Superior temporal gyrus (tissue), 1 donor: ENCODE data around the gene MRPL55.

Source experiments
- DNase-seq: peaks from one replicate; pipeline ENCODE4 v3.0.0-alpha.2; 2016; ENCODE audit errors: extremely low spot score

The MRPL55 gene

DNA sequence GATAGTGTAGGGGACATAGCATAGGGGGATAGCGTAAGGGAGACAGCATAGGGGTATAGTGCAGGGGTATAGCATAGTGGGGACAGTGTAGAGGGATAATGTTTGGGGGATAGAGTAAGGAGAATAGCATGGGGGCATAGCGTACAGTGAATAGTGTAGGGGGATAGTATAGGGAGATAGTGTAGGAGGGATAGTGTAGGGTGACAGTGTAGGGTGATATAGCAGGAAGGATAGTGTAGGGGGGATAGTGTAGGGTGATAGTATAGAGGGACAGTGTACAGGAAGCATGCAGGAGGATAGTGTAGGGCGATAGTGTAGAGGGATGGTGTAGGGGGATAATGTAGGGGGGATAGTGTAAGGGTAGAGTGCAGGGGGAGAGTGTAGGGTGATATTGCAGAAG, 38.2 kb downstream of the MRPL55 start:
- DNase-seq, result no peak

DNA sequence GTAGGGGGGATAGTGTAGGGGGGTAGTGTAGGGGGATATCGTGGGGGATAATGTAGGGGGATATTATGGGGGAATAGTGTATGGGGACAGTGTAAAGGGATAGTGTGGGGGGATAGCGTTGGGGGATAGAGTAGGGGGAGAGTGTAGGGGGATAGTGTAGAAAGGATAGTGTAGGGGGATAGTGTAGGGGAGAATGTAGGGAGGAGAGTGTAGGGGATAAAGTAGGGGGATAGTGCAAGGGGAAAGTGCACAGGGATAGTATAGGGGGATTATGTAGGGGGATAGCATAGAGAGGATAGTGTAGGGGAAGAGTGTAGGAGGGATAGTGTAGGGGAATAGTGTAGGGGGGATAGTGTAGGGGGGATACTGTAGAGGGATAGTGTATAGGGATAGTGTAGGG, 38.9 kb downstream of the MRPL55 start:
- no peak for DNase-seq

- DNase-seq, result no peak
Measured at GRCh38 chr1:228068359-228068758, 40.7 kb downstream of the MRPL55 start.

- DNase-seq, result no peak
Measured at GRCh38 chr1:228066891-228067654, 42.0 kb downstream of the MRPL55 start.

DNA sequence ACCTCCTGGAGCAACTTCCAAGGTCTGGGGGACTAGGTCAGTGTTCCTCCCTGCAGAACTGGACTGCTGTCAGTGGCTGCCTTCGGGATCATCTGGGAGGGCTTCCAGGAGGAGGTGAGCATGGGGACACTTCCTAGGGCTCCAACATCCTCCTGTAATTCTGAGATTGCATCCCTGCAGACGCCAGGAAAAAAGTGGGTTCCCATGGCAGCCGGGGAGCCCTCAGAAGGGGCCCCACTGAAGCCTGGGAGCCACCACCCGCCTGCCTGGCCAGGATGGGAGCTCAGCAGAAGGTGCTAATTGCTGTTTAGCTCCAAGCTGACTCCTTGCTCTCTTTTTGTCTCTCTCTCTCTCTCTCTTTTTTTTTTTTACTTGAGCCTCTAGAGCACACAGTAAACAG, 42.7 kb downstream of the MRPL55 start:
- DNase-seq, result no peak

DNA sequence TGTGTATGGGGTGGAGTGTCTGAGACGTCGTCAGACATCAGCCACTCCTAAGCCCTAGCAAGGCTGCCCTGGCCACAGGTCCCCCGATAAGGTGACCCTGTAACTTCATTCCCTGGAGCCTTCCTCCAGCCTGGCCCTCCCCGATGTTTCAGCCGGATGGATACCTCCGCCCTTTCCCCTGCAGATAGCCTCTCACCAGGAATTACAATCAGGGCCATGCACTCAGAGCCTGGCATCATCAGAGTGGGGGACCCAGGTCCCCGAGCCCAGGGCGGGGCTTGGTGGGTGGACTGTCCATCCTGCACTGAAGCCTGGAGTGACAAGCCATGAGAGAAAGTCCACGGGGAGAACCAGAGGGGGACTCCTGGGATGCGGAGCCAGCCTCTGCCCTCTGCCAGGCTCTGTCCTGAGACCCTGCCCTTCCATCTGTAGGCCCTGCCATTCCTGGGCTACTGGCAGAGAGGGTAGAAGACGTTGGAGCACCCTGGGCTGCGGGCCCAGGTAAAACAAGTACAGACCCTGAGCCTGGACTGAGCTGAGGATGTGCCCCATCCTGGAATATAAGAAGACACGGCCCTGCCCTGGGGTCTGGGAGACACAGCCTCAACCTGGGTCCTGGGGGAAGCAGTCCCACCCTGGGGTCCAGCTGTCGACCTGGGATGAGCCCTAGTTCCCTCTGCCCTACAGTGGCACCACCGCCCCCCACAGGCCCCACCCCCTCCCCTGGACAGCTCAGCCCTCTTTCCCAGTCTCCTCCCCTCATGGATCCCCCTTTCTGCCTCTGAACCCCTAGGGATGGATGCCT, 43.4 kb downstream of the MRPL55 start:
- DNase-seq, result no peak

- DNase-seq, result no peak
Measured at GRCh38 chr1:228064741-228065542, 44.2 kb downstream of the MRPL55 start.

DNA sequence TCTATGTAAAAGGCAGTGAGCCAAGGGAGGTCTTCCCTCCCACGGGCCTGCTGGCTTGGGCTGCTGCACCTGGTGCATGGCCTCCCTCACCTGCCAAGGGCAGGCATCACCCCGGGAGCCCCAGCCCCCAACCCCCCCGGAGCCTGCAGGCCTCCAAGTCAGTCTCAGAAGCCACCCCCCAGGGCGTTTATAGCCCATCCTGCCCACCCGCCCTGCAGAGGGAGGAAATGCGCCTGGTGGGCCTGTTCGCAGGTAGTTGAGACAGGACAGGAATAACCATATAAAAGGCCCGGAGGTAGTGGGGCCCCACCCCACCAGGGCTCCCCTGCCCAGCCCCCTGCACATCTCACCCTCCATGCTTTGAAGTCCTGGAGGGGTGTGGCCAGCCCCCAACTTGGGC, 44.8 kb downstream of the MRPL55 start:
- no peak for DNase-seq

DNA sequence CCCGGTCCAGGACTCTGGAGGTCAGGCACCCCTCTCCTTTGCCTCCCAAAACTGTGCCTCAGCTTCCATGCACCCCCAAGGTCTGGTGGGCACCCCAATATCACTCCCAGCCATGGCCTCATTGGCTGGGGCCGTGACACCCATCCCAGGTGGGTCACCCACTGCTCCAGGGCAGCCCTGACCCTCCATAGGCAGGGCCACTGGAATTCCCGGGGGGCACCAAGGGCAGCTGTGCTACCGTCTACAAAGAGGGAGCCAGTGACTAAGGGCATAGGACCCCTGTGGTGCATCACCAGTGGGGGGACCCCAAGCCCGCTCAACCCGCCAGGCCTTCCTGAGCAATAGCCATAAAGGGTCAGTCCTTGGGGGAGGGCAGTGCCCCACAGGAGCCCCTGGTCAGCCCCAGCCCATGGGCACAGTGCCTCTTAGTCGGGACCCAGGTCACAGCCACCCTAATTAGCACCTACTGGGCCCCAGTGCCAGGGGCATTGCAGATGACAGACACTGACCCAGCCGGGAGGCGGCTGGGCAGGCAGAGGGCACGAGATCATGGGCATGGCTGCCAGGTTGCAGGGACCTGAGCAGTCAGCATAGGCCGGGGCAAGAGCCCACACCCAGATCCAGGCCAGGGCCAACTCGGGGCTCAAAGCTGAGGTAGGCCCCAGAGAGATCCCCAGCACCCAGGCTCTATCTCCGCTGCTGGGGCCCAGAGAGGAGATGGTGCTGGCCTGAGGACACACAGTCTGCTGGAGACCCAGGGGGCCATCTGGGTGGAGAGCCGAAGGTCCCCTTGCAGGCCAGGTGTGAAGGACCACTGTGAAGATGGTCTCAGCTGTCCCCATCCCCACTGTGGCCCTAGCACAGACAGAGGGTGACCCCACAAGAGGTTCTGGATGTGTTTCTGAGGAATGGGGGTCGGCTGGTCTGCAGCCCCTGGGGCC, 45.6 kb downstream of the MRPL55 start:
- no peak for DNase-seq

DNA sequence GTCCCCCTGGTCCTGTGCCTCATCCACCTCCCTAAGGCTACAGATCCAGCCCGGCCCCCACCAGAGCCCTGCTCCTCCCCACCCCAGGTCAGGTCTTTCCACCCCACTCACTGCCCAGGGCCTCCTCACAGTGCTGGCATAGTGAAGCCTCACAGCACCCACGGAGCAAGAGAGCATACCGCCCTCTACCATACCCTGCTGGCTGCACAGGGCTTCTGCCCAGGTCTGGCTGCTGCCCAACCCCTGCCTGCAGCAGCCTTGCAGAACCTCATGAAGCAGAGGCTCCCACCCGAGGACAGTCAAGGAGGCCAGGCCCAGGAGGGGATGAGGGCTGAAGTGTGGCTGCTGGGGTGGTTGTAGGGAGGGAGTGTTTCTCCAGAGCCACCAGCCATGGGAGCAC, 46.3 kb downstream of the MRPL55 start:
- no peak for DNase-seq

DNA sequence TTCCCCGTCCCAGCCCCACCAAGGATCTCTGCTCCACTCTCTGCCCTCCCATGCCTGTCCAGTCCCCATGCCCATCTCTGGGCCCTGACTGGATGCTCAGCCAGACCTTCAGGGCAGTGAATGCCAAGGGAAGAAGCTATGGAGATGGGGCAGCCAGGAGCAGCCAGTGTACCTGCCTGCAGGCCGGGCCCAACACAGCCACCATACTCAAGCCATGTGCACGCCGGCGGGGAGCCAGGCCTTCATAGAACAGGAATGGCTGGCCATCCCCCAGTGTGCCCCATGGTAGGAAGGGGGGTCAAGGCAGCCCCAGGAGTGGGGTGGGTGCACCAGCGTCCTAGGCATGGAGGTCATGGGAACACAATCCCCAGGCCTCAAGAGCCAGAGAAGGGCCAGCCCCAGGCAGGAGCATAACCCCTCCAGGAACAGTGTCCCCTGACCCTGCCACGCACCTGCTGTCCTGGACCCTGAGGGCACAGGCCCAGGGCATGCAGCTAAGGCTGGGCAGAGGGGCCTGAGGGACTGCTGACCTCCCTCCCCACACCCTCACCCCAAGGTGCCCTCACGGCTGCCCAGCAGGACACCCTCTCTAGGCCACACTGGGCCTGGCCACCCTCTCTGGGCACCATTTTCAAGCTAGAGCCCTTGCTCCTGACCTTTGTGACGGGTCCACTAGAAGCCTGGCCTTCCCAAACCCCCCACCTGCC, 46.9 kb downstream of the MRPL55 start:
- no peak for DNase-seq

DNA sequence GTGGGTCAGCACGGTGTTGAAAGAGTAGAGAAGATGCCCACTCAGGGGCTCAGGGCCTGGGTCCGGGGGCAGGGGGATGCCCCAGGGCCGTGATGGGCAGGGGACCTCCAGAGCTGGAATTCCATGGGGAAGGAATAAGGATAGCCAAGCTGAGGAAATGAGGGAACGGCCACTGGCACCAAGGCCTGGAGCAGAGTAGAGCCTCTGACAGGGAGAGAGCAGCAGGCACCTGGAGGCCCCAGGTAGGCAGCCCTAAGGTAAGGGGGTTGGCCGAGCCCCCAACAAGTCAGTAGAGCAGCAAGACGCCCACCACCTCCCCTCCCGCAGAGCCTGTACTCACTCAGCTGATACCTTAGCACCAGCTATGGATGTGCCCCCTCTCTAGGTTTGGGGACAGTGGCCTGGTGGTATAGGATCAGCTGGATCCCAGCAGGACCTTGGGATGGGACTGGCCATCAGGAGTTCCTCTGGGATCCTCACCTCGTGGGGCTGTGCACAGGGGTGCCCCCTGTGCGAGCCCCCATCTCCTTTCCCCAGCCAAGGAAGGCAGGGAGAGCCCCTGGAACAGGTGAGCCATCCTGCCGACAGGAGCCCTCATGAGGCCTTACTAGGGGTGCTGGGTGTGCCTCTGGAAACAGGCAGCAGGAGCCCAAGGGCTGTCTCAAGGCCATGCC, 47.6 kb downstream of the MRPL55 start:
- DNase-seq, result no peak

DNA sequence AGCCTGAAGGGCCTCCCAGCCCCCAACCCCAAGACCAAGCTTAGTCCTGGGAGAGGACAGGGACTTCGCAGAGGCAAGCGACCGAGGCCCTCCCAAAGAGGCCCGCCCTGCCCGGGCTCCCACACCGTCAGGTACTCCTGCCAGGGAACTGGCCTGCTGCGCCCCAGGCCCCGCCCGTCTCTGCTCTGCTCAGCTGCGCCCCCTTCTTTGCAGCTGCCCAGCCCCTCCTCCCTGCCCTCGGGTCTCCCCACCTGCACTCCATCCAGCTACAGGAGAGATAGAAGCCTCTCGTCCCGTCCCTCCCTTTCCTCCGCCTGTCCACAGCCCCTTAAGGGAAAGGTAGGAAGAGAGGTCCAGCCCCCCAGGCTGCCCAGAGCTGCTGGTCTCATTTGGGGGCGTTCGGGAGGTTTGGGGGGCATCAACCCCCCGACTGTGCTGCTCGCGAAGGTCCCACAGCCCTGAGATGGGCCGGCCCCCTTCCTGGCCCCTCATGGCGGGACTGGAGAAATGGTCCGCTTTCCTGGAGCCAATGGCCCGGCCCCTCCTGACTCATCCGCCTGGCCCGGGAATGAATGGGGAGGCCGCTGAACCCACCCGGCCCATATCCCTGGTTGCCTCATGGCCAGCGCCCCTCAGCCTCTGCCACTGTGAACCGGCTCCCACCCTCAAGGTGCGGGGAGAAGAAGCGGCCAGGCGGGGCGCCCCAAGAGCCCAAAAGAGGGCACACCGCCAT, 48.5 kb downstream of the MRPL55 start:
- no peak for DNase-seq

- DNase-seq, result no peak
Measured at GRCh38 chr1:228059634-228060457, 49.3 kb downstream of the MRPL55 start.

DNA sequence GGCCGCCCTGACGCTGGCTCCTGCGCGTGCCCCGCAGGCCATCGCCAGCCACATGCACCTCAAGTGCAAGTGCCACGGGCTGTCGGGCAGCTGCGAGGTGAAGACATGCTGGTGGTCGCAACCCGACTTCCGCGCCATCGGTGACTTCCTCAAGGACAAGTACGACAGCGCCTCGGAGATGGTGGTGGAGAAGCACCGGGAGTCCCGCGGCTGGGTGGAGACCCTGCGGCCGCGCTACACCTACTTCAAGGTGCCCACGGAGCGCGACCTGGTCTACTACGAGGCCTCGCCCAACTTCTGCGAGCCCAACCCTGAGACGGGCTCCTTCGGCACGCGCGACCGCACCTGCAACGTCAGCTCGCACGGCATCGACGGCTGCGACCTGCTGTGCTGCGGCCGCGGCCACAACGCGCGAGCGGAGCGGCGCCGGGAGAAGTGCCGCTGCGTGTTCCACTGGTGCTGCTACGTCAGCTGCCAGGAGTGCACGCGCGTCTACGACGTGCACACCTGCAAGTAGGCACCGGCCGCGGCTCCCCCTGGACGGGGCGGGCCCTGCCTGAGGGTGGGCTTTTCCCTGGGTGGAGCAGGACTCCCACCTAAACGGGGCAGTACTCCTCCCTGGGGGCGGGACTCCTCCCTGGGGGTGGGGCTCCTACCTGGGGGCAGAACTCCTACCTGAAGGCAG, 50.0 kb downstream of the MRPL55 start:
- DNase-seq, result no peak

GRCh38 chr1:228058172-228058948, 50.7 kb downstream of the MRPL55 start:
- DNase-seq, result no peak
